Neural progenitor cell (in vitro differentiated cells): ENCODE data around the gene SLC43A2.

Source experiments
- EZH2 ChIP-seq: fragments of 200-600 bp; sonication (generic); IDR thresholded peaks from 2 replicates; pipeline ENCODE4 v1.6.1; 2017; ENCODE audit warnings: antibody characterized with exemption, mild to moderate bottlenecking, moderate library complexity
- TF ChIP-seq, protein P1 (sequence below): fragments of 200-600 bp; sonication (generic); IDR thresholded peaks from 2 replicates; pipeline ENCODE4 v1.5.1; 2017; ENCODE audit warnings: antibody characterized with exemption, mild to moderate bottlenecking

DNA sequence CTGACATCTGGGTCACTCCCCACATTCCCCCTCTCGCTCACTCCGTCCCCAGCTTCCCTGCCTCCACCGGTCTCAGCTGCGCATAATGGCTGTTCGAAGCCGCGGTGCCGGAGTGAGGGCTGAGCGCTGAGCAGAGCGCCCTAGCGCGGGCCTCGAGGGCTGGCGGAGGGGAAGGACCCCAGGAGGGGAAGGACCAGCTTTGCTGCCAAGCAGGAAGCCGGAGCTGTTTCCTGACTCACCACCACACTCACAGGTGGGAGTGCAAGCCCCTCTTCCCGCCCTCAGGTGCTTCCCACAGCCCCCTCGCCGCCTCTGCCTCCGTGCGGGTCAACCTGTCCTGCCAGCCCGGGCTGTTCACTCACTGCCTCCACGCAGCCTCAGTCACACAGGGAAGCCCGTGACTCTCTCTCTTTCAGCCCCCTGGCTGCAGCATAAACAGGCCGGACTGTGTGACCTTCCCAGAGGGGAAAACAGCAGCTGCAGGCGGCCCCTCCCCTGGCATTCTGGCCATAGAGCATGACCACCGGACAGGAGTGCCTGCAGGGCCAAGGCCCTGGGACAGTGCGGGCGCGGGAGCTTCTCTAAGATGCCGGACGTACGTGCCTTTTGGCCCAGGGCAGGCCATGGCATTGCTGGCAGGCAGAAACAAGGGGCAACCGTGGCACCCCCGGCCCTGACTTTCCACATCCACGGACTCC is 23.7 kb downstream of the SLC43A2 start:
- TF ChIP-seq, protein P1, sequence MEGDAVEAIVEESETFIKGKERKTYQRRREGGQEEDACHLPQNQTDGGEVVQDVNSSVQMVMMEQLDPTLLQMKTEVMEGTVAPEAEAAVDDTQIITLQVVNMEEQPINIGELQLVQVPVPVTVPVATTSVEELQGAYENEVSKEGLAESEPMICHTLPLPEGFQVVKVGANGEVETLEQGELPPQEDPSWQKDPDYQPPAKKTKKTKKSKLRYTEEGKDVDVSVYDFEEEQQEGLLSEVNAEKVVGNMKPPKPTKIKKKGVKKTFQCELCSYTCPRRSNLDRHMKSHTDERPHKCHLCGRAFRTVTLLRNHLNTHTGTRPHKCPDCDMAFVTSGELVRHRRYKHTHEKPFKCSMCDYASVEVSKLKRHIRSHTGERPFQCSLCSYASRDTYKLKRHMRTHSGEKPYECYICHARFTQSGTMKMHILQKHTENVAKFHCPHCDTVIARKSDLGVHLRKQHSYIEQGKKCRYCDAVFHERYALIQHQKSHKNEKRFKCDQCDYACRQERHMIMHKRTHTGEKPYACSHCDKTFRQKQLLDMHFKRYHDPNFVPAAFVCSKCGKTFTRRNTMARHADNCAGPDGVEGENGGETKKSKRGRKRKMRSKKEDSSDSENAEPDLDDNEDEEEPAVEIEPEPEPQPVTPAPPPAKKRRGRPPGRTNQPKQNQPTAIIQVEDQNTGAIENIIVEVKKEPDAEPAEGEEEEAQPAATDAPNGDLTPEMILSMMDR = no peak
- TF ChIP-seq EZH2 = no peak
